ENCODE results near the gene KCNQ5. TPM values are rescaled to one million over a fixed set of nuclear protein-coding genes. Genes with fewer than 3 reads are reported as not detected.

The KCNQ5 gene
- total RNA-seq, 6 donors from 2014 or later: 0.30 to 3.1 (median 0.32) TPM

GRCh38 chr6:72828904-72829303, 207.0 kb downstream of the KCNQ5 start:
- Histone ChIP-seq H3K27me3 (no peaks in the 10 kb centered on the region), H3K4me3 (no peak overlapping the region), H3K27ac (no peak overlapping the region), H3K4me1 (no peaks in the 10 kb centered on the region), H3K9me3 (no peaks in the 10 kb centered on the region), H3K36me3 (no peaks in the 10 kb centered on the region)
- ATAC-seq (ENCODE audit: low FRiP score in 2 of 2) (no peak), DNase-seq (no peak)
- 64 to 86% methylated on average over 2 of the region's 2 CpGs for WGBS, 2 donors
- TF ChIP-seq POLR2AphosphoS5 (IDR thresholded peaks at IDR 0.05): no peak
- no peak for TF ChIP-seq EP300 (IDR thresholded peaks at IDR 0.05)
- TF ChIP-seq, protein P1, sequence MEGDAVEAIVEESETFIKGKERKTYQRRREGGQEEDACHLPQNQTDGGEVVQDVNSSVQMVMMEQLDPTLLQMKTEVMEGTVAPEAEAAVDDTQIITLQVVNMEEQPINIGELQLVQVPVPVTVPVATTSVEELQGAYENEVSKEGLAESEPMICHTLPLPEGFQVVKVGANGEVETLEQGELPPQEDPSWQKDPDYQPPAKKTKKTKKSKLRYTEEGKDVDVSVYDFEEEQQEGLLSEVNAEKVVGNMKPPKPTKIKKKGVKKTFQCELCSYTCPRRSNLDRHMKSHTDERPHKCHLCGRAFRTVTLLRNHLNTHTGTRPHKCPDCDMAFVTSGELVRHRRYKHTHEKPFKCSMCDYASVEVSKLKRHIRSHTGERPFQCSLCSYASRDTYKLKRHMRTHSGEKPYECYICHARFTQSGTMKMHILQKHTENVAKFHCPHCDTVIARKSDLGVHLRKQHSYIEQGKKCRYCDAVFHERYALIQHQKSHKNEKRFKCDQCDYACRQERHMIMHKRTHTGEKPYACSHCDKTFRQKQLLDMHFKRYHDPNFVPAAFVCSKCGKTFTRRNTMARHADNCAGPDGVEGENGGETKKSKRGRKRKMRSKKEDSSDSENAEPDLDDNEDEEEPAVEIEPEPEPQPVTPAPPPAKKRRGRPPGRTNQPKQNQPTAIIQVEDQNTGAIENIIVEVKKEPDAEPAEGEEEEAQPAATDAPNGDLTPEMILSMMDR (IDR thresholded peaks at IDR 0.05): no peak
- TF ChIP-seq POLR2A (IDR thresholded peaks at IDR 0.05): no peak

DNA sequence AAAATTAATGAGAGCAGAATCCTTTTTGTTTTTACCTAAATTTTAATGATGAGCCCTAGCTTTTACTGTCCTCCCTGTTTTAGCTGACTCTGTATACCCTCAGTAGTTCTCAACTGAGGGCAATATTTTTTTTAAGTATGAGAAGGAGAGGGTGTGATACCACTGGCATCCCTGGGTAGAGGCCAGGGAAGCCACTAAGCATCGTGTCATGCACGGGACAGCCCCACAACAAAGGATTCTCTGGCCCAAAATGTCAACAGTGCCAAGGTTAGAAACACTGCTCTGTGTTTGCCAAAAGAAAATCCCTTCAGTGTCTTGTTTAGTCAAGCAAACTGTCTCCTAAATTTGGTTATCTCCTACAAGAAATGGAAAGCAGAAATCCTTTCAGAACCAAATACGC, 210.4 kb downstream of the KCNQ5 start:
- ATAC-seq (ENCODE audit: low FRiP score in 2 of 2): no peak
- TF ChIP-seq EP300 (IDR thresholded peaks at IDR 0.05) (no peak), POLR2A (IDR thresholded peaks at IDR 0.05) (no peak), POLR2AphosphoS5 (IDR thresholded peaks at IDR 0.05) (no peak)
- TF ChIP-seq, protein P1 (IDR thresholded peaks at IDR 0.05): no peak
- H3K36me3 ChIP-seq: no peaks in the 10 kb centered on the region
- H3K4me3 ChIP-seq: no peak overlapping the region
- WGBS, 2 donors: 69 to 84% methylated on average over 3 of the region's 3 CpGs
- no peak for DNase-seq
- no peaks in the 10 kb centered on the region for H3K9me3 ChIP-seq
- no peaks in the 10 kb centered on the region for H3K27me3 ChIP-seq
- H3K27ac ChIP-seq: no peak overlapping the region
- no peaks in the 10 kb centered on the region for H3K4me1 ChIP-seq

- H3K27me3 ChIP-seq: no peaks in the 10 kb centered on the region
- H3K4me3 ChIP-seq: no peak overlapping the region
- H3K27ac ChIP-seq: no peak overlapping the region
- H3K36me3 ChIP-seq: no peaks in the 10 kb centered on the region
- DNase-seq (no peak), ATAC-seq (ENCODE audit: low FRiP score in 2 of 2) (no peak)
- TF ChIP-seq POLR2A (IDR thresholded peaks at IDR 0.05) (no peak), POLR2AphosphoS5 (IDR thresholded peaks at IDR 0.05) (no peak), EP300 (IDR thresholded peaks at IDR 0.05) (no peak)
- TF ChIP-seq, protein P1 (IDR thresholded peaks at IDR 0.05): no peak
- 73 to 96% methylated on average over 1 of the region's 1 CpG for WGBS, 2 donors
- H3K9me3 ChIP-seq: no peaks in the 10 kb centered on the region
- no peaks in the 10 kb centered on the region for H3K4me1 ChIP-seq
Observed at GRCh38 chr6:72835749-72836148, 213.9 kb downstream of the KCNQ5 start.

GRCh38 chr6:72836971-72837370, 215.1 kb downstream of the KCNQ5 start:
- WGBS, 2 donors: 89 to 91% methylated on average over 1 of the region's 1 CpG
- H3K4me1 ChIP-seq: no peaks in the 10 kb centered on the region
- TF ChIP-seq, protein P1 (IDR thresholded peaks at IDR 0.05): no peak
- TF ChIP-seq POLR2A (IDR thresholded peaks at IDR 0.05) (no peak), EP300 (IDR thresholded peaks at IDR 0.05) (no peak), POLR2AphosphoS5 (IDR thresholded peaks at IDR 0.05) (no peak)
- no peaks in the 10 kb centered on the region for H3K9me3 ChIP-seq
- ATAC-seq (ENCODE audit: low FRiP score in 2 of 2) (no peak), DNase-seq (no peak)
- H3K4me3 ChIP-seq: no peak overlapping the region
- no peak overlapping the region for H3K27ac ChIP-seq
- H3K36me3 ChIP-seq: no peaks in the 10 kb centered on the region
- no peaks in the 10 kb centered on the region for H3K27me3 ChIP-seq

DNA sequence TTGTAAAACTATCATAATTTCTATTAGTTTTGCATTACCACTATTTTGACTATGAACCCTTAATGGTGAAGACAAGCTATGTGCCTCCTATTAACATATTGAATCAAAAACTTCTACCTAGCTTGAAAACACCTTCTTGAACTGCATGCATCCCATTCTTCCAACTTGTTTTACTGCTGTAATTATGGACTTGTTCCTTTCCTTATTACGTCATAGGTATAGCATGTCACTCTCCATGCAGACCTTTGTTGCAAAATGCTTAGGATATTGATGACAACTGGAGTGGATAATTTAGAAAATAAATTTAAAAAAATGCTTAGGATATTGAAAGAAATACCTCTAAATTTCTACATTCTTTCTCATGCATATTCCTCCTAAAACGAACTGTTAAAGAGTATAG, 219.3 kb downstream of the KCNQ5 start:
- WGBS, 2 donors: 87 to 88% methylated on average over 2 of the region's 2 CpGs
- Histone ChIP-seq H3K36me3 (no peaks in the 10 kb centered on the region), H3K4me1 (no peaks in the 10 kb centered on the region), H3K9me3 (no peaks in the 10 kb centered on the region), H3K4me3 (no peak overlapping the region), H3K27ac (no peak overlapping the region), H3K27me3 (no peaks in the 10 kb centered on the region)
- no peak for DNase-seq
- TF ChIP-seq POLR2AphosphoS5 (IDR thresholded peaks at IDR 0.05): no peak
- TF ChIP-seq POLR2A (IDR thresholded peaks at IDR 0.05): no peak
- TF ChIP-seq, protein P1 (IDR thresholded peaks at IDR 0.05): no peak
- no peak for TF ChIP-seq EP300 (IDR thresholded peaks at IDR 0.05)
- ATAC-seq (ENCODE audit: low FRiP score in 2 of 2): no peak
